ENCODE measurements around the gene DLX4.

The DLX4 gene

GRCh38 chr17:49987290-49987585, 18.2 kb downstream of the DLX4 start:
- DNase-seq (ENCODE audit: low spot score): no peak

GRCh38 chr17:49987681-49988441, 18.9 kb downstream of the DLX4 start:
- no peak for DNase-seq (ENCODE audit: low spot score)

GRCh38 chr17:49989518-49989880, 20.5 kb downstream of the DLX4 start:
- no peak for DNase-seq (ENCODE audit: low spot score)

DNA sequence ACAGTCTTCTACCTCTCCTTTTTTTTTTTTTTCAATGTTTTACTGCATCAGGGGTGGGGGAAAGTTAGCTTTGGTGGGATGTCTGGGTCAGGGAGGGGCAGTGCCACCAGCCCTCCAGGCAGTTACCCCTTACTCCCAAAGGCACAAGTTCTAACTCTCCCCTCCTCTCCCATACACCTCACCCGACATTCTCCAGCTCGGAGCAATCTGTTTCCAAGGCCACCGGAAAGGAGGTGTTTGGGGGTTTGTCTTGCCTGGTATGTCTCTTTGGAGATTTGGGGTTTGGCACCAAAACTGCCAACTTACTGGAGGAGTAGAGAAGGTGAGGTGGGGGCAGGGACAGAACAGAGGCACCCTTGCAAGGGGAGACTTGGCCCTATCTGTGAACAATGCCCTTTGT, 21.3 kb downstream of the DLX4 start:
- no peak for DNase-seq (ENCODE audit: low spot score)

GRCh38 chr17:49990921-49991320, 21.9 kb downstream of the DLX4 start:
- no peak for DNase-seq (ENCODE audit: low spot score)

- DNase-seq (ENCODE audit: low spot score): no peak
Measured at GRCh38 chr17:49991409-49991808, 22.4 kb downstream of the DLX4 start.

DNA sequence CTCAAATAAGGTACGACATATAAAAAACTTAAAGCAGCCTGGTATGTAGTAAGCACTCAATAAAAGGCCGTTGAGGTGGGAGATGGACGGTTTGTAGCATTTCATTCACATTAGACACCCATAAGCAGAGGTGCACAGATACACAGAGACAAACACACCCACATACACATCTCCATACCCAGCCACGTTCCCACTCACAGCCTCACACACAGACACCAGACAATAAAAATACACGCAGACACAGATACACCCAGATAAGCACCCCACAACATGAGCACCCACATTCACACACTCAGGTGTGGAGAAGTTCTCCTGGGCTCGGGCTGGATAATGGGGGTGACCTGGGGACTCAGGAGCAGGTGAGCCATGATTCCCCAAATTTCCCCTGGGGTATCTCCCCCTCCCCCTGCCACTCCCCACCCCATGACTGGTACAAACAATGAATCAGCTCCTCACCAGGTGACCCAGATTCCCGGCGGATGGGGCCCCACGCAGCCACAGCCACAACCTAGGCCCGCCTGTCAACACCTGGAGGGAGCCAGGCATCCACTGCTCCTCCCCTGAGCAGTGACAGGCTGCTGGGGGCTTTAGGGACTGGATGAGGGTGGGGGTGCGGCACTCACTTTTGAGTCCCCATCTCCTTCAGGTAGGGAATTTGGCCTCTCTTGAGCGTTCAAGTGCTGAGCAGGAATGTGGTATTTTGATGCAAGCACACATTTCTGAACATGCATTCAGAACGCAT, 23.4 kb downstream of the DLX4 start:
- no peak for DNase-seq (ENCODE audit: low spot score)

DNA sequence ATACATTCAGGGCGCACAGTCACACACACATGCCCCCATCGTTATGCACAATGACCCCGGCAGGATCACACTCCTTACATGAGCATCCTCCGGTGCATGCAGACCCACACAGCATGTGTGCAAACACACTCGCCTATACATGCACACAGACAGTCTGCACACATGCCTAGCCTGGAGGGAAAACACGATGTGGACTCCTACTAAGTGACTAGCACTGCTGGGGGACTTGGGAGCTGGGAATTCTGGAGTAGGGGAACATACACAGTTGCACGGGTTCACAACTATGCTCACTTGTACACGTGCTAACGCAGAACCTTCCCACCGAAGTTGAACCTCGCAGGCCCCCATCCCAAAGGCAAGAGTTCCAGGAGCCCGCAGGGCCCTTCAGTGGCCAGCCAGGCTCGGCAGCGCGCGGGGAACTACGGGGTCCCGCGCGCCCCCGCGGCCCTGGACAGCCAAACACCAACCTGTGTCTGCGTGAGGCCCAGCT, 24.0 kb downstream of the DLX4 start:
- no peak for DNase-seq (ENCODE audit: low spot score)

GRCh38 chr17:49993423-49994060, 24.6 kb downstream of the DLX4 start:
- DNase-seq (ENCODE audit: low spot score): no peak

- no peak for DNase-seq (ENCODE audit: low spot score)
Measured at GRCh38 chr17:49994085-49995054, 25.4 kb downstream of the DLX4 start.

DNA sequence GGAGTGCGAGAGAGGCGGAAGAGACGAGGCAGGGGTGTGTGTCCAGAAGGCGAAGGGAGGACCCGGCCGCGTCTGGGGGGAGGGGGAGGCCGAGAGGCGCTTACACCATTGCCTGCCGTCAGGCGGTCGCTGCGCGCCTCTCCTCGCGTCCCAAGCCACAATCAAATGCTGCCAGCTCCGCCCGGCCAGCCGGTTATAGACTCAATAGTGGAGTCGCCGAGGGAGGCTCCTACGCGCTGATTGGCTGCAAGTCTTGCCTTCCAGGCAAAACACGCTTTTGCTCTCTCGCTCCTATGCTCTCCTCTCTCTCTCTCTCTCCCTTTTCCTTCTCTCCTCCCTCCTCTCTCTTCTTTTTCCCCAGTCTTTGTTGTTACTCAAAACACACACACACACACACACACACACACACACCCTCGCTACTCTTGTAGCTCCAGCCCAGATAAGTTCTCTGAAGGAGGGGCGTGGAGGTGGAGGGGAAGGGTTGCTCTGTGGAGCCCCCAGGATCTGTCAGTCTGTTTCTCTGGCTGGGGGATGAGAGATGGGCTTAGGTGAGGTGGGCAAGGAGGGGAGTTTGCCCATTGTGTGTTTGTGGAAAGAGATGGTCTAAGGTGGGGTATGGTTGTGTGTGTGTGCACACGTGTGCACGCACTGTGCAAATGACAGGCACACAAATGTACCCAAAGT, 26.2 kb downstream of the DLX4 start, which contains the start of gene DLX3:
Gene DLX3, minus strand, starts transcription at position 170 of the 684 bp plus-strand sequence. CDS start 226 bp downstream, outside the sequence.
- no peak for DNase-seq (ENCODE audit: low spot score)

DNA sequence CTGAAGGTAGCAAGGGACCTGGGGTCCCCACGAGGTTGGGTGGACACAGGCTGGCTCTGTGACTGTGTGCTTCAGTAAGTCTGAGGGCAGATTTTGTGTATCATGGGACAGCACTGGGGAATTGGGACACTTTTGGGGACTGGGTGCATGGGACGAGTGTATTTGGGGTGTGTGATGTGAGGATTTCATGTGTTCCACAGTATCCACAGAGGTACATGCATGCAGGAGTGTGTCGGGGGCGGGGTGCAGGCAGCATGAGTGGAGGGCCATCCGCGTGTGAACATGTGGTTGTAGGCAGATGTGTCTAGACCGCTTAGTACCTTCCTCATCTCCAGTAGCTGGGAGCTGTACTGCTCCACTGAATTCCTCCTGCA, 27.1 kb downstream of the DLX4 start:
- DNase-seq (ENCODE audit: low spot score): no peak

DNA sequence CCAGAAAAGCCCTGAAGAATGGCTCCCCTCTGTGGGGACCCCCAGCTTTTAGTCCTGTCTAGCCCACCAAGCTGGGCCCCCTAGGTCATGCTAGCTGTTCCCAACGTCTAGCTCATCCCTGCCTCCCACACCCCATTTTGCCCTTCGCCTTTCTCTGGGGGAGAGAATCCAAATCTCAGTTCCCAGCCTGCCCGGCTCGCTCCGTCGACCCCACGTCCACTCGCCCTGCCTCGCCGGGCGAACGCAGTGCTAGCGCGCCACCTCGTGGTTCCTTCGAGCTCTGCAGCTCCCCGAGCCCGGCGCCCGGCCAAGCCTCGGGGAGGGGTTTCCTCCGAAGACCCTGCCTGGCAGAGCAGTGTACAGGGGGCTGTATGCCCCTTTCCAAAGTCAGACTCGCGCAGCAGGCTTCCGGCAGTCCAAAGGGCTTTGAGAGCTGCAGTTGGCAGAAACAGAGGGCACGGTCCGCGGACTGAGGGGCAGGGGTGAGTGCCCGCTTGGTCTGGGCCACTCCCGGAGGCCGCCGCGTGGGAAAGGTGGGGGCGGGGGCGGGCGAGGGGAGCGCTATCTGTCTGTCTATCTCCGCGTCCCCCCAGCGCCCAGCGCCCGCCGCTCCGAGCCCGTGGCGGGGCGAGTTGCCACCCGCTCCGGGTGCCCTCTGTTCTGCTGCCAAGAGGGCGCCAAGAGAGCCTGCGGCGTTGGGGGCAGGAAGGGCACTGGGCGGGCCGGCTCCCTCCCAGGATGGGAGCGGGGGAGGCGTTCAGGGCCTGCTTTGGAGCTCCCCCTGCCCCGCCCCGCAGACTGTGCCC, 27.7 kb downstream of the DLX4 start:
- peak; percentile 36 for DNase-seq (ENCODE audit: low spot score)

GRCh38 chr17:49997301-49997650, 28.3 kb downstream of the DLX4 start:
- DNase-seq (ENCODE audit: low spot score): no peak

DNA sequence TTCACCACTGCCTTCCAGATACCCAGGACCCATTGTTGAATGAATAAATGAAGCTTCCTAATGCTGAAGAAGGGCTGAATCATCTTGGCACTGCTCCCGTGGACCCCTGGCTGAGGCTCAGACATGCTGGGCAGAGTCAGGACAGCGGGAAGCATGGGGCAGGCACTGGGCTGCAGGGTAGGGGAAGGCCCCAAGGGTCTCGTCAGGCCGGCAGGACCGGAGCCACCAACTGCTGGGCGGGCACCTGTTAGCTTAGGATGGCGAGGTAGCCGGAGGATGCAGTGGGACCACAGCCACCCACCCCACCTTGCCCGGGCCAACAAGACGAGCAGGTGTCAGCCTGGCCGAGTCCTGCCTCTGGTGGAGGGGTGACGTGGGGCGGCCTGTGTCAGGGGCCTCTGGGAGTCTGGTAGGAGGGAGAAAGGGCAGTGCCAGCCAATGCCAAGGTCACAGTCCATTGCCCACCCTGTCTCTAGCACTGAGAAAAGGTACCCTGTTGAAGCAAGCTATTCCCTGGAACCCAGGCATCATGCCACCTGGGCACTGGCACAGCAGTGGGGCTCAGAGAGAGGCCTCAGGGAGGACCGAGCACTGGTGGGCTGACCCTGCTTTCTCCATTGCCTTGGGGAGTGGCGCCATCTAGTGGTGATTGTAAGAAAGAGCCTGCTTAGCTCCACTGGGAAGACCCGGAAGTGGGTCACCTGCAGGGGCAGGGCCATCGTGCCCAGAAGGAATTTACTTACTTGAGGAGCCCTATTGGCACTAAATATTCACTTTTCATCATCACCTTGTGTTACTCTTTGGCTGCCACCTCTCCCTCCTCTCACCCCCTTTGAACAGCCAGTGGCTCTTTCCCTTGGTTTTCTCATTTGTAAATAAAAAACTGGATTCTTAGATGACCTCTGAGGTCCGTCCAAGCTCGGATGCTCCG, 29.0 kb downstream of the DLX4 start:
- peak; percentile 86 for DNase-seq (ENCODE audit: low spot score)

DNA sequence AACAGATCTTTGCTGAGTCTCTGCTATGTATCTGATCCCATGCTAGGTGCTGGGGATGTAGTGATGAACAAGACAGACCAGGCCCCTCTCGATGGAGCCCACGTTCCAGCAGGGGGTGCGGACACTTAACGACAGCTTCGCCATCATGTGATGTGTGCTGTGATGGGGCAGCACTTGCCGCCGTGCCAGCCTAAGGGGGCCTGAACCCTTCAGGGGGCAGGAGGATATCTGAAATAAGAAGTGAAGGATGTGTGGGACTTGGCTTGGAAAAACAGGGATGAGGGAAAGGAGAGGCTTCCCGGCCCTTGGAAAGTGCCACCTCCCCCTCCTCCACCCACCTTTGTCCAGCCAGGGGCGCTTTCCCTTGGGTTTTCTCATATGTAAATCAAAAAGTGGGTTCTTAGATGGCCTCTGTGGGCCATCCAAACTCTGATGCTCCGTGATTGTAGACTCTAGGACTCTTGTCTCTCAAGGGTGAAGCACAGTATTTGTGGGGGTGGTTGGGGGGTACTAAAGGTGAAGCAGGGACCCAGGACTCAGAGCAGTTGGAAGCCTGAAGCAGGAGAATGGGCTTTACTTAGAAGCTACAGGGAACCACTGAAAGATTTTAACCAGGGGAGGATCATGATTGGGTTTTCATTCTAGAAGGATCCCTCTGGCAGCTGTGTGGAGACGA, 30.0 kb downstream of the DLX4 start:
- no peak for DNase-seq (ENCODE audit: low spot score)

DNA sequence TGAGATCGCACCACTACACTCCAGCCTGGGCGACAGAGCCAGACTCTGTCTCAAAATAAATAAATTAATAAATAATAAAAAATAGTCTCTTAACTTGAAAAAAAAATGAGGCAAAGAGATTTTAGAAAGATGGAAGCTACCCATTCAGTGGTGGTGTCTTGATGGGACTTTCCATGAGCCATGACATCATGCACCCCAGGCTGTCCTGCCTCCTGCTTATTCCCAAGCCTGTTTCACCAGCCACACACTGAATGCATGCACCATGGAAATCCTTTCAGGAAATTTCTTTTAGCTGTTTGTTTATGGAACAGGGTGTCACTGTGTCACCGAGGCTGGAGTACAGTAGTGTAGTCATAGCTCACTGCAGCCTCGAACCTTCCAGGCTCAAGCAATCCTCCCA, 34.9 kb downstream of the DLX4 start:
- no peak for DNase-seq (ENCODE audit: low spot score)

DNA sequence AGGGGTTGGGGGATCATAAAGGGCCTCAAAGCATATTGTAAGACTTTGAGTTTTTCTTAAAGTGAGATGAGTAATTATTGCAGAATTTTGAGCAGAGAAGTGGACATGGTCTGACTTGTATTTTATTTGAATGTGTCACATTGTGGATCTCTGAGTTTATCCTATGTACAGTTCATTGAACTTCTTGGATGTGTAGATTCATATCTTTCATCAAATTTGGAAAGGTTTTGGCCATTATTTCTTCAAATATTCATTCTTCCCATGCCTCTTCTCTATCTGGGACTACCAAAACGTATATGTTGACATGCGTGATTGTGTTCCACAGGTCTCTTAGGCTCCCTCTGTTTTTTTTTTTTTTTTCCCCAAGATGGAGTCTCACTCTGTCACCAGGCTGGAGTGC, 40.3 kb downstream of the DLX4 start:
- DNase-seq (ENCODE audit: low spot score): no peak

GRCh38 chr17:50013079-50013478, 44.1 kb downstream of the DLX4 start:
- no peak for DNase-seq (ENCODE audit: low spot score)
